ENCODE results near the gene TBC1D5.
"Not testable (repeated sequence)": the region's sequence is repeated elsewhere in the genome, so short reads cannot be mapped to it uniquely, and the experiment has no call there.

Gene TBC1D5

GRCh38 chr3:17645074-17645698, 97.2 kb downstream of the TBC1D5 start:
- no peak for DNase-seq (ENCODE audit: low read depth in 2 of 2)

DNA sequence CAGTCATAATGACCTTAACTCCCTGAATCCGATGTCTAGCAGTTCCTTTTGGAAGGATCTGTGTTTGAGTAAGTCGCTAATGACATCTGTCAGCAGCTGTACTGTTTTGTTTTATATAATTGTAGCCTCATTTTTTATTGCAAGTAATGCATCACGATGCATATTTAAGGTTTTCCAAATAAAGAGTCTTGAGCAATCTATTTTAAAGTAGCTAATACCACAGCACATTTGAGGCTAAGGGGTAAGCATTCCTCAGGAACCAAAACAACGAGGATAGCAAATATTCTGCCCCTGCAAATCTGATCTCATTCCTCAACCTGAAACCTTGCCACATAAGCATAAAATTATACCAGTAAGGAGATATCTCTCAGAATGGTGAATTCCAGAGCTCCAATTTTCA, 98.7 kb downstream of the TBC1D5 start:
- DNase-seq (ENCODE audit: low read depth in 2 of 2), result no peak

DNA sequence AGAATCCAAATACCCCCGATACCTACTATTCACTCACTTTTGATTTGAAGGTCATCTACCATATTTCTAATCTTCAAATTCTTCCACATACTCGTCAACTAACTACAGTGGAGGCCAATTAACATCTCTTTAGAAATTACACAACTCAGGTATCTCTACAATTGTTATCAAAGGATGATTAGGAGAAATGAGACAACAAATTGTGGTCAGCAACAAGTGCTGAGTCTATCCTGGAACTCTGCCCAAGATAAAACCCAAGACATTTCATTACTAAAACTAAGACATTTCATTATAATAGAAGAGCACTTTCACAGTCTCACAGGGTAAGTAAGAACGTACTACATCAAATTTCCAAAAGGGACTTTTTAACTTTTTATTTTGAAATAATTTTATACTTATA, 100.0 kb downstream of the TBC1D5 start:
- DNase-seq (ENCODE audit: low read depth in 2 of 2), result no peak

GRCh38 chr3:17640466-17640865, 102.0 kb downstream of the TBC1D5 start:
- DNase-seq (ENCODE audit: low read depth in 2 of 2), result no peak

DNA sequence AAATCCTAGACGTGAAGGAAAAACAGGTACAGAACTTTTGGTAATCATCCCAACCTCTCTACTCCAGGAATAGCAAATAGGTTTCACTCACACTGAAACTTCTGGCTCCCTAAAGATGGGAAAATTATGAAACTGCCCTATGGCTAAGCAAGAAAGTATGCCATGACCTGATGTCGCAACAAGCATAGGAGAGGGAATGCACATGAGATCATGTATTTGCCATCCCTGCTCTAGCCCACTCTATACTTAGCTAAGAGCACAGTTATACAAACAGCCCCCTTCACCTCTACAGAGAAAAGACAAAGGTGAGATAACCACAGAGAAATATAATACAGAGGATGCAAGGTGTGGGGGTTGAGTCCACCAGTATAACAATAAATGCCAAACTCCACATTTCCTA, 102.7 kb downstream of the TBC1D5 start:
- no peak for DNase-seq (ENCODE audit: low read depth in 2 of 2)

- no peak for DNase-seq (ENCODE audit: low read depth in 2 of 2)
Observed at GRCh38 chr3:17639257-17639656, 103.2 kb downstream of the TBC1D5 start.

GRCh38 chr3:17638356-17638755, 104.1 kb downstream of the TBC1D5 start:
- no peak for DNase-seq (ENCODE audit: low read depth in 2 of 2)

DNA sequence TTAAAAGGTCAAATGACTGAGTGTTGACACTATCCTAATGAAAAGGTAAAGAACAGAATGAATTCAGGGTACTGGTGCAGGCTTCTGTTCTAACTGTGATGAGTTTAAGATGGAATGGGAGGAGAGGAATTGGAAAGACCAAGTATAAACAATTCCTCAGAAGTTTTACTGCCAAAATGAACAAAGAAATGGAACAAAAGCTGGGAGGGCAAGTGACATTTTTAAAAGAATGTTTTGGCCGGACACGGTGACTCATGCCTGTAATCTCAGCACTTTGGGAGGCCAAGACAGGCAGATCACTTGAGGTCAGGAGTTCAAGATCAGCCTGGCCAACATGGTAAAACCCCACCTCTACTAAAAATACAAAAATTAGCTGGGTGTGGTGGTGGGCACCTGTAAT, 106.8 kb downstream of the TBC1D5 start:
- DNase-seq (ENCODE audit: low read depth in 2 of 2), result not testable (repeated sequence)

- no peak for DNase-seq (ENCODE audit: low read depth in 2 of 2)
Observed at GRCh38 chr3:17634964-17635363, 107.5 kb downstream of the TBC1D5 start.

DNA sequence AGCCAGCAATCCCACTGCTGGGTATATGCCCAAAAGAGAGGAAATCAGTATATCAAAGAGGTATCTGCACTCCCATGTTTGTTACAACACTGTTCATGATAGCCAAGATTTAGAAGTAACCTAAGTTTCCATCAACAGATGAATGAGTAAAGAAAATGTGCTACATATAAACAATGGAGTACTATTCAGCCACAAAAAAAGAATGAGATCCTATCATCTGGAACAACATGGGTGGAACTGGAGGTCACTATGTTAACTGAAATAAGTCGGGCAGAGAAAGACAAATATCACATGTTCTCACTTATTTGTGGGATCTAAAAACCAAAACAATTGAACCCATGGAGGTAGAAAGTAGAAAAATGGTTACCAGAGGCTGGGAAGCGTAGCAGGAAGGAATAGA, 108.2 kb downstream of the TBC1D5 start:
- DNase-seq (ENCODE audit: low read depth in 2 of 2), result no peak

DNA sequence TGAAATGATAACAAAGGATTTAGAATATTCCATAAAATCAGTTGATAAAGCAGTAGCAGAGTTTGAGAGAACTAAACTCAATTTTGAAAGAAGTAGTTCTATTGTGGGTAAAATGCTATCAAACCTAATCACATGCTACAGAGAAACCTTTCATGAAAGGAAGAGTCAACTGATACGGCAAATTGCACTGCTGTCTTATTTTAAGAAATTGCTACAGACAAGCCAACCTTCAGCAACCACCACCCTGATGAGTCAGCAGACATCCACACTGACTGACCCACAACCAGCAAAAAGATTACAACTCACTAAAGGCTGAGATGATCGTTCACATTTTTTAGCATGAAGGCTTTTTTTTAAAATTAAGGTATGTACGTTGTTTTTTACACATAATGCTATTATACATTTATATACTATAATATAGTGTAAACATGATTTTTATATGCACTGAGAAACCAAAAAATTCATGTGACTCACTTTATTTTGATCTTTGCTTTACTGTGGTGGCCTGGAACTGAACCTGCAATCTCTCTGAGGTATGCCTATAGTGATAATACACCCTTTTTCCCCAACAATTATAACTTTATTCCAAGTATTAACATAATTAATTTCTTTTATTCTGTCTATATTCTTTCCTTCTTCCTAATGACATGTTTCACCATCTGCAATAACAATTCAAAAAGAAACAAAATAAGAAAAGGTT, 109.9 kb downstream of the TBC1D5 start:
- DNase-seq (ENCODE audit: low read depth in 2 of 2), result no peak

GRCh38 chr3:17631609-17632008, 110.8 kb downstream of the TBC1D5 start:
- DNase-seq (ENCODE audit: low read depth in 2 of 2), result no peak

DNA sequence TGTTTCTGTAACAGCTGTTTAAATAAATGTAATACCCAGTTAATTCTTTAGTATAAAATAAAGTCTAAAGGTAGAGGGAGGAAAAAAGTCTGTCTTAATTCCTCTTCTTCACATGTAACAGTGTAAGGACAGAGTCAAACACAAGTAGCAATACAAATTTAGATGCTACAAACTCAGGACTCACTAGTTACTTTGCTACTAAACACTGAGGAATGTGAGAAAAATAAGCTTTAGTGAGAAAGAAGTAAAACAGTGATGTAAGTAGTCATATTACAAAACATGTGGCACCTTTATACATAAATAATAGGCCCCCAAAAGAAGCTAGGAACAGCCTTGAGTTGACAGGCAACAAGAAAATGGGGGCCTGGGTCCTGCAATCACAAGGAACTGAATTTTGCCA, 113.0 kb downstream of the TBC1D5 start:
- no peak for DNase-seq (ENCODE audit: low read depth in 2 of 2)

DNA sequence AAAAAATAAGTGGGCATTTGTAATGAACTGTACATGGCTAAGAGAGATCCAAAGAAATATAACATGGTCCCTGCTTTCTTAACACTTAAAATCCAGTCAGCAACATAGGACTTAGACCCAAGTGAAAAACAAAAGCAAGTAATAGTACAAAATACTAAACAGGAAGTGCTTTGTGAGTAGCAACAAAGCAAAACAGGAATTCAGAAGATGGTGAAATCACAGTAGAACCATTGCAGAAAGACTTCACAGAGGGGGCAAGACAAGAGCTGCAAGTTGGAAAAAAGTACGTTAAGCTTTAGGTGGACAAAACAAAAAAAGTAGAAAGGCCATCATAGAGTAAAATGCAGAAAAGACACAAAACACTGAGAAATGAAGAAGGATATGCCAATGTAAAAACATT, 116.0 kb downstream of the TBC1D5 start:
- no peak for DNase-seq (ENCODE audit: low read depth in 2 of 2)

GRCh38 chr3:17625133-17625532, 117.3 kb downstream of the TBC1D5 start:
- DNase-seq (ENCODE audit: low read depth in 2 of 2), result no peak

DNA sequence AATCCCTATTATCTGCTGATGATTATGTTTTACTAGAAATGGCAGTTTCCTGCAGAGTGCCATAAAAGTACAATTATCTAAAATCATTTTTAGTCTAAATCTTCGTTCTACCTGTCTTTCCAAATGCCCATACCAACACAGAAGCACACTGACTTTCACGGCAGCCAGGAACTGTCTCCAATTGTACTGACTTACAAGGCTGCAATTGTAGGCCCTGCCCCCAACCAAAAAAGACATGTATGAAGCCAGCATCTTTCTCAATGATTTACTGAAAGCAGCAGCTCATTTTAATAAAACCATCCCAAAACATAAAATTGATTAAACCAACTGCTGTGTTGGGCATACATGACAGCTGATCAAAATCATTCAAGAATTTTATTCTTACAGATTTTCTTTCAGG, 119.0 kb downstream of the TBC1D5 start:
- no peak for DNase-seq (ENCODE audit: low read depth in 2 of 2)

GRCh38 chr3:17619968-17620367, 122.5 kb downstream of the TBC1D5 start:
- no peak for DNase-seq (ENCODE audit: low read depth in 2 of 2)

DNA sequence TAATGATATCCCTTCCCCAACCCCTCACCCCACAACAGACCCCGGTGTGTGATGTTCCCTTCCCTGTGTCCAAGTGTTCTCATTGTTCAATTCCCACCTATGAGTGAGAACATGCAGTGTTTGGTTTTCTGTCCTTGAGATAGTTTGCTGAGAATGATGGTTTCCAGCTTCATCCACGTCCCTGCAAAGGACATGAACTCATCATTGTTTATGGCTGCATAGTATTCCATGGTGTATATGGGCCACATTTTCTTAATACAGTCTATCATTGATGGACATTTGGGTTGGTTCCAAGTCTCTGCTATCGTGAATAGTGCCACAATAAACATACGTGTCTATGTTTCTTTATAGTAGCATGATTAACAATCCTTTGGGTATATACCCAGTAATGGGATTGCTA, 129.4 kb downstream of the TBC1D5 start:
- DNase-seq (ENCODE audit: low read depth in 2 of 2), result not testable (repeated sequence)

DNA sequence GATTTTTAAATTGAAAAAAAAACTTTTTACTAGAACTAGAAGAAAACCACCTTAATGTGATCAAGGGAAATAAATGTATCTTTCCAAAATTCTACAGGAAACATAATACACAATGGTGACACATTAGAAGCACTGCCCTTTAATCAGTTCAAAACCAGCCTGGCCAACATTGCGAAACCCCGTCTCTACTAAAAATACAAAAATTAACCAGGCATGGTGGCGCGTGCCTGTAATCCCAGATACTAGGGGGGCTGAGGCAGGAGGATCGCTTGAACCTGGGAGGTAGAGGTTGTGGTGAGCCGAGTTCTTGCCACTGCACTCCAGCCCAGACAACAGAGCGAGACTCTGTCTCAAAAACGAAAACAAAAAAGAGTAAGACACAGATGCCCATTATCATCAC, 134.5 kb downstream of the TBC1D5 start:
- DNase-seq (ENCODE audit: low read depth in 2 of 2), result no peak

DNA sequence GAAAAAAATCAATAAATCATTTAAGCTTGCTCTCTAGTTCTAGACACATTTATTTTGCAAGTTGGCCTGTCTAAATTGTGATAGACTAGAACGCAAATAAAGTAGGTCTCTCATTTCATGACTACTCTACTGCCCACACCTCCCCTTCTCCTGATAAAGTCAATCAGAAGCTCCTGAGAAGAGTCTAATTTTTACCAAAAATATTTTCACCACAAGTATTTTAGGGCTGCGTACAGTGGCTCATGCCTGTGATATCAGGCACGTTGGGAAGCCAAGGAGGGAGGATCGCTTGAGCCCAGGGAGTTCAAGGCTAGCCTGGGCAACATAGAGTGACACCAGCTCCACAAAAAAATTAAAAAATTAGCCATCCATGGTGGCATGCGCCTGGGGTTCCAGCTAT, 136.5 kb downstream of the TBC1D5 start:
- no peak for DNase-seq (ENCODE audit: low read depth in 2 of 2)

GRCh38 chr3:17605032-17605431, 137.4 kb downstream of the TBC1D5 start:
- DNase-seq (ENCODE audit: low read depth in 2 of 2), result no peak

DNA sequence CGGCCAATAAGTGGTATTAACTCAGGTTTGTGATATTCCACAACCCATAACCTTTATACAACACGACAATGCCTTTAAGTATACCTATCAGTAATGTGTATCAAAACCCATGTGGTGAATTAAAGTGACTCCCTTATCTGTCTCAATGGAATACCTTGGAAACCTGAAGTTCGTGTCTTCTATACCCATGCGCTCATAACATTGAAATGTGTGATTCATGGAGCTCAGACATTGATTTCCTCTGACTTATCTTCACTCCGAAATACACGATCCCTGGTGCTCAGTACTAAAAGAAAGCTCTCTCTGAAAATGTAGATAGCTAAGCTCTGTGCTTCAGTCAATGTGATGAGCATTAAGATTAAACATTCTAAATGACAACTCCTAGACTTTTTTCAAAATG, 140.3 kb downstream of the TBC1D5 start:
- DNase-seq (ENCODE audit: low read depth in 2 of 2), result no peak

- DNase-seq (ENCODE audit: low read depth in 2 of 2), result no peak
Observed at GRCh38 chr3:17592956-17593355, 149.5 kb downstream of the TBC1D5 start.

DNA sequence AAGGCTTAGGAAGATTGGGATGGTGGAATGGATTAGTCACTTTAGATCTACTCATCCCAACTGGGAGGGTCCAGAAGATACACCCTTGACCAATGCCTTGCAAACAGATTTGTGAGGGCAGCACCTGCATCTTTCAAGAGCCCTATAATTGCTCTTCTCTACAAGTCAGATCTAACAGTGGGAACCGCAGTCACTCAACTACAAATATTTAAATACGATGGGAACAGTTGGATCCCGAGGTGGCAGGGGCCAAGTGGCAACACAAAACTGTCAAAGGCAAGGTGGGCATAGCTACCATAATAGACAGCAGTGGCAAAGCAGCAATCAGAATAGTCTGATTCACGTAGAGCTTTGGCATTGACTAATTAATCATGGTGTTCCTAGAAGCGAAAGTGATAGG, 152.0 kb downstream of the TBC1D5 start:
- no peak for DNase-seq (ENCODE audit: low read depth in 2 of 2)
